Measurements from ENCODE around the gene TMEFF2. TPM values are rescaled to one million over a fixed set of nuclear protein-coding genes. Genes with fewer than 3 reads are reported as not detected.
"Not testable (repeated sequence)": the region's sequence is repeated elsewhere in the genome, so short reads cannot be mapped to it uniquely, and the experiment has no call there.

The TMEFF2 gene
- total and polyA plus RNA-seq, 8 donors, result 0.05 to 0.75 TPM; not detected in 6

DNA sequence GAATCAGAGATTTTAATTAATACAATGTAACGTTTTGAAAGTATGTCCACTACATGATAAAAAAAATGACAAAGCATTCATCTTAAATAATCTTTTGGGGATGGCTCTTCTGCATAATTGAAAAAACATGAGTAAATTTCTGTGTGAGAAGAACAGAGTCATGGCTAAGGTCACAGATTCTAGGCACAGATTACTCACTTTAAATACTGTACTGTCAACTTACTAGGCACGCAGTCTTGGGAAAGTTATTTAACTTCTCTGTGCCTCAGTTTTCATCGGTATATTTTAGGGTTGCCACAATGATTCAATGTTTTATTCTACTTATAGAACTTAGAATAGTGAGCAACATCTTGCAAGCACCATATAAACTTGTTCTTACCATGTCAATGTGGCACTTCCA, 49.2 kb downstream of the TMEFF2 start:
- intact Hi-C loops (cut with DNase I), result no loop called here
- TF ChIP-seq, protein P1, sequence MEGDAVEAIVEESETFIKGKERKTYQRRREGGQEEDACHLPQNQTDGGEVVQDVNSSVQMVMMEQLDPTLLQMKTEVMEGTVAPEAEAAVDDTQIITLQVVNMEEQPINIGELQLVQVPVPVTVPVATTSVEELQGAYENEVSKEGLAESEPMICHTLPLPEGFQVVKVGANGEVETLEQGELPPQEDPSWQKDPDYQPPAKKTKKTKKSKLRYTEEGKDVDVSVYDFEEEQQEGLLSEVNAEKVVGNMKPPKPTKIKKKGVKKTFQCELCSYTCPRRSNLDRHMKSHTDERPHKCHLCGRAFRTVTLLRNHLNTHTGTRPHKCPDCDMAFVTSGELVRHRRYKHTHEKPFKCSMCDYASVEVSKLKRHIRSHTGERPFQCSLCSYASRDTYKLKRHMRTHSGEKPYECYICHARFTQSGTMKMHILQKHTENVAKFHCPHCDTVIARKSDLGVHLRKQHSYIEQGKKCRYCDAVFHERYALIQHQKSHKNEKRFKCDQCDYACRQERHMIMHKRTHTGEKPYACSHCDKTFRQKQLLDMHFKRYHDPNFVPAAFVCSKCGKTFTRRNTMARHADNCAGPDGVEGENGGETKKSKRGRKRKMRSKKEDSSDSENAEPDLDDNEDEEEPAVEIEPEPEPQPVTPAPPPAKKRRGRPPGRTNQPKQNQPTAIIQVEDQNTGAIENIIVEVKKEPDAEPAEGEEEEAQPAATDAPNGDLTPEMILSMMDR (IDR thresholded peaks at IDR 0.05), result no peak
- WGBS, 2 donors, result 58 to 77% methylated on average over 3 of the region's 3 CpGs
- ATAC-seq (no peak), FAIRE-seq (no peak), DNase-seq (no peak)
- H3K36me3 ChIP-seq, result no peaks in the 10 kb centered on the region
- H3K27me3 ChIP-seq, result no peaks in the 10 kb centered on the region
- no peak overlapping the region for H3K4me3 ChIP-seq
- no peaks in the 10 kb centered on the region for H3K4me1 ChIP-seq
- no peak overlapping the region for H3K27ac ChIP-seq
- no peaks in the 10 kb centered on the region for H3K9me3 ChIP-seq

DNA sequence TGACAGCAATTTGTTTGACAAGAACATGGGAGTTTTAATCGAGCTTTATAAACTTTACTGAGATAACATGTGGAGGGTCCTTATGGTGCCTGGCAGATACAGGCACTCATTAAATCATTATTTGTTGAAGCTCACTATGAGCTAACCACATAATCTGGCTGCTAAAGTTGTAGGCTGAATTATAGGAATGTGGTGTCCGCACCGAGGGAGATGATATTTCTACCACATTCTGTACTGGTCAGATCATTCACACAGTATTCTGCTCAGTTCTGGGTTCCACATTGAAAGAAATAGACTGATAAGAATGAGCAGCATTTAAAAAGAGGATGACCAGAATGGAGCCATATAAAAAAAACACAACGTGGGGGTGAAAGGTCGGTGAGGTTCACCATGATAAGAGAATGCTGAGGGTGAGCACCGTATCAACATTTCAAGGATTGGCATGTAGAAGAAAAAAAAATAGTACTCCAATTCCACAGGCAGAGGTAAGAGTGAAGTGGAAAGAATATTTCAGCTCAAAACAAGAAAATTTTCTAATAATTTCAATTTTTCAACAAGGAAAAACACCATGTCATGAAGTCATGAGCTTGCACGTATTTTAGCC, 54.4 kb downstream of the TMEFF2 start:
- intact Hi-C loops (cut with DNase I), result no loop called here
- TF ChIP-seq, protein P1 (IDR thresholded peaks at IDR 0.05), result no peak
- DNase-seq, result no peak
- Histone ChIP-seq H3K27me3 (no peaks in the 10 kb centered on the region), H3K9me3 (no peaks in the 10 kb centered on the region), H3K4me3 (no peak overlapping the region), H3K36me3 (no peaks in the 10 kb centered on the region), H3K4me1 (no peaks in the 10 kb centered on the region), H3K27ac (no peak overlapping the region)
- no peak for ATAC-seq
- 59 to 64% methylated on average over 7 of the region's 7 CpGs for WGBS, 2 donors
- FAIRE-seq, result no peak

DNA sequence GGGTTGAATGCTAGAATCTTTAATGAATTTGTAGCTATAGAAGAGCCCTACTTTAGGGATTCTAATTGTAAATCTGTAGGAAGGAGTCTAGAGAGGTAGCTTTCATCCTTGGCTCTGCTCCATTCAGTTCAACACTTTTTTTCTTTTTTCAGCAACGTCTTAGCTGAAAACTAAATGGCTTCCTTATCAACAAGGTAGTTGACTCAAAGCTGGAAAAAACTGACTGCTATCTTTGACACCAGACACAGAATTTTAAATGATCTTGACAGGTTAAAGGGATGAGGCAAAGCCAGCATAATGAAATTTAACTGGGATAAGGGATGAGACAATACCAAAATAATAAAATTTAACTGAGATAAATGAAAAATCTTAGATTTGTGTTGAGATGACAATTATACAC, 54.9 kb downstream of the TMEFF2 start:
- Histone ChIP-seq H3K9me3 (no peaks in the 10 kb centered on the region), H3K36me3 (no peaks in the 10 kb centered on the region), H3K4me1 (no peaks in the 10 kb centered on the region), H3K27me3 (no peaks in the 10 kb centered on the region), H3K27ac (no peak overlapping the region), H3K4me3 (no peak overlapping the region)
- TF ChIP-seq, protein P1 (IDR thresholded peaks at IDR 0.05), result no peak
- no peak for DNase-seq
- whole genome bisulfite sequencing, 2 donors, result 8 to 13% methylated on average over 1 of the region's 1 CpG
- no peak for ATAC-seq
- intact Hi-C loops (cut with DNase I), result no loop called here
- no peak for FAIRE-seq

DNA sequence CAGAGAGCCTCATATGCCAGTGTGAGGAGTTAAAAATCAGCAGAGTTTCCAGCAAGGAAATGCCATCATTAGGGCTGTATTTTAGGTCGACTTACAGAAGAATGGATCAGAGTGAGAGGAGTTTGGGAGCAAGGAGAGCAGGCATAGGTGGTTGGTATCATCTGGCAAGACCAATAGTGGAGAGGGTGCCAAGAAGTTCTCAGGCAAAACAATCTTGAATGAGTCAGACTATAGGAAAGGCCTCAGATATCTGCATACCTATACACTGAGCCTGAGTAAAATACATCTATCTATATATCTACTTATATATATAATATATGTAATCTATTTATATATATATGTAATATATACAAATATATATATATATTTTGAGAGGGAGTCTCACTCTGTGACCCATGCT, 57.3 kb downstream of the TMEFF2 start:
- intact Hi-C loops (cut with DNase I), result no loop called here
- 37 to 38% methylated on average over 1 of the region's 1 CpG for WGBS, 2 donors
- Histone ChIP-seq H3K27me3 (no peaks in the 10 kb centered on the region), H3K36me3 (no peaks in the 10 kb centered on the region), H3K4me1 (no peaks in the 10 kb centered on the region), H3K9me3 (no peaks in the 10 kb centered on the region), H3K4me3 (no peak overlapping the region), H3K27ac (no peak overlapping the region)
- DNase-seq (no peak), ATAC-seq (no peak), FAIRE-seq (no peak)
- TF ChIP-seq, protein P1 (IDR thresholded peaks at IDR 0.05), result no peak

DNA sequence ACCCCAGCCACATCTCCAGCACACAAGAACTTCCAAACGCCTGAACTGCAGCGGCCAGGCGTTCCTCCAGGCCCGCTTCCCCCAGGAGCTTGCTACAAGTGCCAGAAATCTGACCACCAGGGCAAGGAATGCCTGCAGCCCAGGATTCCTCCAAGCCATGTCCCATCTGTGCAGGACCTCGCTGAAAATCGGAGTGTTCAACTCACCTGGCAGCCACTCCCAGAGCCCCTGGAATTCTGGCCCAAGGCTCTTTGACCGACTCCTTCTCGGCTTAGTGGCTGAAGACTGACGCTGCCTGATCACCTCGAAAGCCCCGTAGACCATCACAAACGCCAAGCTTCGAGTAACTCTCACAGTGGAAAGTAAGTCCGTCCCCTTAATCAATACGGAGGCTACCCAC, 62.1 kb downstream of the TMEFF2 start:
- H3K4me1 ChIP-seq; FAIRE-seq; H3K27me3 ChIP-seq; intact Hi-C loops (cut with DNase I); H3K9me3 ChIP-seq; H3K27ac ChIP-seq; H3K36me3 ChIP-seq; ATAC-seq; H3K4me3 ChIP-seq: not testable (repeated sequence)
- peak in 1 of 6 donors; percentile 20 for DNase-seq
- WGBS, 2 donors, result 82 to 89% methylated on average over 15 of the region's 15 CpGs

DNA sequence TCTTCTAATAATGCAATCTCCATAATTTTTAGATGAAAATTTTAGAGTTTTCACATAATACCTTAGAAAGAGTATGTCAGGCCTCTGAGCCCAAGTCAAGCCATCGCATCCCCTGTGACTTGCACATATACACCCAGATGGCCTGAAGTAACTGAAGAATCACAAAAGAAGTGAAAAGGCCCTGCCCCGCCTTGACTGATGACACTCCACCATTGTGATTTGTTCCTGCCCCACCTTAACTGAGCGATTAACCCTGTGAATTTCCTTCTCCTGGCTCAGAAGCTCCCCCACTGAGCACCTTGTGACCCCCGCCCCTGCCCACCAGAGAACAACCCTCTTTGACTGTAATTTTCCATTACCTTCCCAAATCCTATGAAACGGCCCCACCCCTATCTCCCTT, 64.4 kb downstream of the TMEFF2 start:
- H3K9me3 ChIP-seq; DNase-seq; ATAC-seq; FAIRE-seq; H3K4me1 ChIP-seq; H3K27ac ChIP-seq; intact Hi-C loops (cut with DNase I); H3K36me3 ChIP-seq; H3K27me3 ChIP-seq; H3K4me3 ChIP-seq: not testable (repeated sequence)
- 68 to 84% methylated on average over 5 of the region's 5 CpGs for WGBS, 2 donors

Measured in pancreas (tissue), 10 donors.